GM19395 (cell line): ENCODE results near the gene UFSP2.

Experiments
- ATAC-seq: cut with Tn5 transposase; IDR thresholded peaks from one replicate; pipeline ENCODE4 v1.9.1; 2021; ENCODE audit warnings: mild to moderate bottlenecking, moderate library complexity; ENCODE audit not compliant: unreplicated experiment

UFSP2 gene, protein sequence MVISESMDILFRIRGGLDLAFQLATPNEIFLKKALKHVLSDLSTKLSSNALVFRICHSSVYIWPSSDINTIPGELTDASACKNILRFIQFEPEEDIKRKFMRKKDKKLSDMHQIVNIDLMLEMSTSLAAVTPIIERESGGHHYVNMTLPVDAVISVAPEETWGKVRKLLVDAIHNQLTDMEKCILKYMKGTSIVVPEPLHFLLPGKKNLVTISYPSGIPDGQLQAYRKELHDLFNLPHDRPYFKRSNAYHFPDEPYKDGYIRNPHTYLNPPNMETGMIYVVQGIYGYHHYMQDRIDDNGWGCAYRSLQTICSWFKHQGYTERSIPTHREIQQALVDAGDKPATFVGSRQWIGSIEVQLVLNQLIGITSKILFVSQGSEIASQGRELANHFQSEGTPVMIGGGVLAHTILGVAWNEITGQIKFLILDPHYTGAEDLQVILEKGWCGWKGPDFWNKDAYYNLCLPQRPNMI

DNA sequence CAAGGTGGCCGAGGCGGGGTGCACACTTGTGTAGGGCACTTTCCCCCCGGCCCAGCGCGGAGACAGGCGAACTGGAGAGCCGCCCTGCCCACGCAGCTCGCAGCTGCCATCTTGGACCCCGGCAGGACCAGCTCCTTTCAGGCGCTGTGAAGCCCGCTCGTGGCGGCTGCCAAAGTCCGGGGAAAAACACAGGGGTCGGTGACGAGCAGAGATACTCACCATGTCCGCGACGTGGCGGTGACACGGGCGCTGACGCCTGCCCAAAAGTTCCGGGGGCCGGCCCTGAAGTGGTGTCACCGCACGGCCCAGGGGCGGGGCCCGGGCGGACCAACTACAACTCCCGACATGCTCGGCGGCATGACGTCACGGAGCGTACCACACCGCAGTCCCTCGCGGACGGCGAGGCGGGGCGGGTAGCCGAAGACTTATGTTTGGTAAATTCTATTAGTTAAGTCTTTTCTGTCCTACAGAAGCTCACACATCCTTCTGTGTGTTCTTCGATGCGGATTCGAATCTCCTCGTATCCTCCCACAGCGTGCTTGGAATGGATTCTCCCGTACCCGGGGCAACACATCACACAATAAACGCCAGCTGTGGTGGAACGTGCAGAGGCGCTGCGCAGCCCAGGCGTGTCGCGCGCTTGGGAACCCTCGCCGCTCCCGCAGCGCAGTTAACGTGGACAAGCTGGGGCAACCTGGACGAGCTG is at the start of gene UFSP2:
UFSP2 (minus strand) TSS at position 318 of the 706 bp plus-strand sequence; CDS start at position 222, 96 bp downstream.
- ATAC-seq, result peak; percentile 95

DNA sequence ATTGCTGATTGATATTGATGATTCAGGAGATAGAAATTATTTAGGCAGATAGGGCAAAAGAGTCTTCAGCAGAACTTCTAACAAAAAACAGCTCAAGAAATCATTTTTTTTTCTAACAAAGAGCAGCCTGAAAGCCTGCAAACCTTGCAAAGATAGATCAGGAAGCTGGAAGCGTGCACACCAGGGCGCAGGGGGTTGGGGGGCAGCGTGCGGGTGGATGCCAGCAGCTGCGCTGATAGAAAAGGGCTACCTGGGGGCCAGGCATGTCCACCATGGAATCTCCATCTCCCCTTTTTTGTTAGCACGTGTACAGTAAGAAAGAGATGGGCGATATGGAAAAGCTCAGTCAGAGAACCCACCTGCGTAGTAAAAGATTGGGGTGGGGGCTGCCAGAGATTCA is 47.5 kb upstream of the UFSP2 start:
- no peak for ATAC-seq

- peak; percentile 6 for ATAC-seq
Measured at GRCh38 chr4:185472103-185472542, 46.4 kb upstream of the UFSP2 start.

DNA sequence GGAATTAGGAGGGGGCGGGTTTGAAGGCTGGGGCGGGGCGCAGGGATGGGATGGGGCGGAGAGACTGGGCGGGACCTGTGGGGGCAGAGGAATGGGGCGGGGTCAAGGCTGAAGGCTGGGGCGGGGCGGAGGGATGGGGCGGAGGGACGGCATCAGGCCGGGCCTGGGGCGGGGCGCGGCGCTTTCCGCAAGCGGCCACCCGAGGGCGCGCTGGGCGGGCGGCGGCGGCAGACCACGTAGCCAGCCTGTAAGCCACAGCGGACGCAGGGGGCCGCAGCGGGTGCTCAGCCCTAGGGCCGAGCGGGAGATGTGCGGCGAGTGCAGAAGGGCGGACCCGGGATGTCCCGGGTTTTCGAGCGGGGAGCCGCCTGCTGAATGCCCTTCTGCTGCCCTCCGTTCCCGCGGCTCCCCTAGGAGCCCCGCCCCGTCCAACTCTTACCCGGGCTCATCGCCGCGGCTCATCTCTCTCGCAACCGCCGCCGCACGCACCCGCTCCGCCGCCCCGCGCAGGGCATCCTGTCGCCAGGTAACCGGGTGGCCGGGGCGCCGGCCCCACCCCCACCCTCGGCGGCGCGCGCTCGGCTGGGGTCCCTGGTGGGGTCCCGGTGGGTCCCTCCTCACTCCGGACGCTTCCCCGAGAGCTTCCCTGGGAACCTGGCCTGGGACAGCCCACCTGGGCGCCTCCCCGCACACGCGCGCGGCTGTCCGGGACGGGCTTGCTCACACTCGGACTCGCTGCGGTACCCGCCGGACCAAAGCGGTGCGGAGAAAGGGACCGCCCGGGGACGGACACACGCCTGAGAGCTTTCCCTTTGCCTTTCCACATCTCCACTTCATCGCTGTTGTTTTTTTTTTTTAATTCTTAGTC is 45.7 kb upstream of the UFSP2 start, which contains the start of gene CCDC110:
CCDC110 (minus strand) TSS at position 499 of the 868 bp plus-strand sequence; CDS start at position 449, 50 bp downstream.
- peak; percentile 82 for ATAC-seq

DNA sequence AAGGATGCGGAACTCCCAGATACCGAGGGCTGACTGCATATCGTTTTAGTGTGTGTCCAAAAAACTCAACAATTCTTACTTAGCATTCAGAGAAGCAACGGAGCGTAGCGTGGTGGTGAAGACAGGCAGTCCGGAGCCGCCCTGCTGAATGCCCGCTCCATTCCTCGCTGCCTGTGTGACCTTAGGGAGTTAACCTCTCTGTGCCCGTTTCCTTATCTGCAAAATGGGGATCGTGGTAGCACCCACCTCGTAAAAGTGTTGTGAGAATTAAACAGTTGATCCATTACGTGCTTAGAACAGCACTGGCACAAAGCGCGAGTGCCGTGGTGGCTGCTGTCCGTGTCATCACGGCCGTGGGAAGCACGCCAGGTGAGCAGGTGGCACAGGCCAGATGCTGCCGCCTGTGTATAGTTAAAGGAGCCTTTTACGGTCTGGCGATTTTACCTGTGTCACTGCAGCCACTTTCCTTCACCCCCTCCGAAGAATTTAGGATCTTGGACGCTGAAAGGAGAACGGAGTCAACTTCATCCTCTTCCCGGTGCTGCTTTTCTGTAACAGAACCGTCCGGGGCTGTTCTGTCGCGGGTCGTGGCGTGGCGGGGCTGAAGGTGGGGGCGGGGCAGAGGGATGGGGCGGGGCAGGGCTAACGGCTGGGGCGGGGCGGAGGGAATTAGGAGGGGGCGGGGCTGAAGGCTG is 44.9 kb upstream of the UFSP2 start:
- ATAC-seq, result no peak

- ATAC-seq, result no peak
Measured at GRCh38 chr4:185469580-185470154, 43.9 kb upstream of the UFSP2 start.

- no peak for ATAC-seq
Measured at GRCh38 chr4:185468999-185469398, 43.2 kb upstream of the UFSP2 start.

DNA sequence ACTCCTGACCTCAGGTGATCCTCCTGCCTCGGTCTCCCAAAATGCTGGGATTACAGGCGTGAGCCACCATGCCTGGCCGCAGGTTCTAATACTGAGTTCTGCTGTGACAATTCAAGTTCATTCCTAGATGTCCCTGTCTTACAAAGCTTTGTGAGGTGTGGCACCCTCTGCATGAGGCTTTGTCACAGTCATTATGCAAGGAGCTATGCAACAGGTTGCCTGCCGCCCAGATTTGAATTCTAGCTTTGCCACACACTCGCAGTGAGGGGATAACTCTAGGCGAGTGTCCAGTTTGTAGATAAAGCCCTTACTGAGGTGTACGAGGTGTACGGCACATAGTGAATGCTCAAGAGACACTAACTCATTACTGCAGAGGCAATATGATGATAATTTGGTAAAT is 42.2 kb upstream of the UFSP2 start:
- ATAC-seq, result no peak

DNA sequence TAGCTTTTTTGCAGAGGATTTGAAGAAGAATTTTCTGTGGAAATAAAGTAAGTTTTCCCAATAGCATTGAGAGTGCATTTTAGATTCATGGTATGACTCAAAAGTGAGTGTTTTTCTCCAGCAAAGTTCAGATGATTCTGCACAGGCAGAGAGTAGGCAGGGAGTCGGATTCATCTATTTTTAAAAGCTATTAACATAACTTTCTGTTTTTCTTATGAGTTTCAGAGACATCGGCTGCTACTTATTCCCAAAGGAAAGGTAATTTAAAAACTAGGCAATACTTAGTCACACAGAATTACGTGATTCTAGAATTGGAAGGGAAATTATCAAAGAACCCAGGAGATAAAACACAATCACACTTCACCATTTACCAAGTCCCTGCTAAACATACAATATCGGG is 41.3 kb upstream of the UFSP2 start:
- ATAC-seq, result no peak

GRCh38 chr4:185465707-185466106 is 39.9 kb upstream of the UFSP2 start:
- no peak for ATAC-seq

DNA sequence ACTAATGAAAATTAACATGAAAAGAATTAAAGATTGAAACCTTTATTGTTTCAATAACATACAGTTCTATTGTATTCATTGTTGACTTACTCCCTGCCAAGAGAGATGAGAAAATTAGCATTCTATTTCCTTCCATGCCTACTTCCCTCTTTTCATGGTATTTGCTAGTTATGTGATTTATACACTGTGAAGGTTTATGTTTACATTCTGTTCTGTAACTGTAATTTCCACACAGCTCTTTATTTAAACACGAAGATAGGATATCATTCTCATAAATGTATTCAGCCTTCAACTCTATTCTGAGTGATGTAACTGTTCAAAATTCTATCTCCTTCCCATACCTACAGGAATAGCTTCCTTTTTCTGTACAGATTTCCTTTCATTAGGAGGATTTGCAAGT is 39.1 kb upstream of the UFSP2 start:
- no peak for ATAC-seq

DNA sequence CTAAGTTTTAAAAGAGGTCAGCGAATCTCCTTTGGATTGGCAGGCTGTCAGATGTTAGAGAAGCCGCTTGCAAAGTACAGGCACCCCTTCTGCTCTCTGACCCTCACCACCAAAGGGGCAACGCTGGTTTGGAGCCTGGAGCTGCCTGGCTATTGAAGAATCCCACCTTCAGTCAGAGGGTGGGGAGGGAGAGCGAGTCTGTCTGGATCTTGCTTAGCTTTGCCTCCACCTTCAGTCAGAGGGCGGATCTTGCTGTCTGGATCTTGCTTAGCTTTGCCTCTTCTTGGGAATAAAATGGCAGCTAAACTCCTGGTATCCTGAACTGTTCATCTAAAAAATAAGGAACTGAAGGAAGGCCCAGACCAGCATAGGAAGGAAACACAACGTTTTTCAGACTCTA is 38.4 kb upstream of the UFSP2 start:
- ATAC-seq, result no peak

DNA sequence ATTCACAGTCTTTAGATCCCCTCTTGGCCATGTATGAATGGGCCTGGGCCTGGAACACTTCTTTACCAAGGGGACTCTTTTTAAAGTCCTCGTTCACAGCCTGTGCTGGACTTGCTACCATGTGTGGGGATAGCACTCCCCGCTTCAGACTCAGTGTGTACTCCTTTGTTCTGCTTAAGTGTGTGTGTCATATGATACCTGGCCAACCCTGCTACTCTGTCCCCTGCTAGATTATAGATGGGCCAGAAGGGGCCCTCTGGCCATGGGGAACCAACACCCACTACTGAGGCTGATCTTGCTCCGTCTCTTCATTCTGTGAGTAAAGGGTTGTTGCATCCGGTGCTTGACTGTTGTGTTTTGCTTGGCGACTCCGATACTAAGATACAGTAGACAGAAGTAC is 37.8 kb upstream of the UFSP2 start:
- ATAC-seq, result no peak

- ATAC-seq, result no peak
Measured at GRCh38 chr4:185461565-185461964, 35.8 kb upstream of the UFSP2 start.

GRCh38 chr4:185457136-185457535 is 31.4 kb upstream of the UFSP2 start:
- ATAC-seq, result no peak

DNA sequence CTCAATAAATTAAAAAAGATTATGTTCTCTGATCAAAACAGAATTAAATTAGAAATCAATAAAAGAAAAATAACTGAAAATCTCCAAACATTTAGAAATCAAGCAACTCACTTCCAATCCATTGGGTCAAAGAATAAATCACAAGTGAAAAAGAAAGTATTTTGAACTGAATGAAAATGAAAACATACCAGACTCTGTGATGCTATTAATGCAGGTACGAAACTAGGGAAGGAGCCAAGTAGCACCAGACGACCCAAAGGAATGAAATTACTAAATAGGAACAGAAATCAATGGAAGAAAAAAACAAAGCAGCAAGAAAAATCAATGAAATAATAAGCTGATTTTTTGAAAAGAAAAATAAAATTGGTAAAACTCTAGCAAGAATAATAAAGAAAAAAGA is 30.4 kb upstream of the UFSP2 start:
- no peak for ATAC-seq

DNA sequence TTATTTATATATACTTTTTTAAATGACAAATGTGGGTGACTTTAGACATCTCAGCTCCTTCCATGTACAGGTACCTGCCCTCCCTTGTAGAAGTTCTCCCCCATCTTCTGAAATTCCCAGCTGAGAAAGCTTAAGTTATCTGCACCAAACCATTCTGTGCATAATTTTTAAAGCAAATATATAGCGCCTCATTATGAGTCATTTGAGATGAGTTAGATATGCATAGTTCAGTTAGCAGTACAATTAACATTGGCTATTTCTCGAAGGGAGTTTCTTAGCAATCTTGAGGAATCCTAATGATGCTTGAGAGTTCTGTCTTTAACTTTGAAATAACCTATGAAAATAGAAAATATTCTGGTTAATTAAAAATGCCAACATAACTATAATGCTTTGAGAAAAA is 19.4 kb upstream of the UFSP2 start:
- no peak for ATAC-seq

DNA sequence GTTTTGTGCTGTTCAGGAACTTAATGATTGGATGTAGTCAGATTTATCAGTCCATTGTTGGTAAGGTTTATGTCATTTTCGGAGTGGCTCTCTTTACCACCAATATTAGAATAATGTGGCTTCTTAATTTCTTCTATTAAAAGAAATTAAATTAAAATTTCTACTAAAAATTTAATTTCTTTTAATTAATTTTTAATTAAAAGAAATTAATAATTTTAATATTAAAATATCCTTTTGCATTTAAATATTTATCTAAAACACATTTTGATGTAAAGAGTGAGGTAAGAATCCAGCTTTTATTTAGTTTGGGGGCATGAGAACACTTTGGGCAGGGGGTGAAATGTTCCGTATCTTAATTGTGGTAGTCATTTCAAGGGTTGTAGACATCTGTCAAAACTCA is 15.7 kb upstream of the UFSP2 start:
- ATAC-seq, result no peak

GRCh38 chr4:185437809-185438208 is 12.0 kb upstream of the UFSP2 start:
- peak; percentile 68 for ATAC-seq

DNA sequence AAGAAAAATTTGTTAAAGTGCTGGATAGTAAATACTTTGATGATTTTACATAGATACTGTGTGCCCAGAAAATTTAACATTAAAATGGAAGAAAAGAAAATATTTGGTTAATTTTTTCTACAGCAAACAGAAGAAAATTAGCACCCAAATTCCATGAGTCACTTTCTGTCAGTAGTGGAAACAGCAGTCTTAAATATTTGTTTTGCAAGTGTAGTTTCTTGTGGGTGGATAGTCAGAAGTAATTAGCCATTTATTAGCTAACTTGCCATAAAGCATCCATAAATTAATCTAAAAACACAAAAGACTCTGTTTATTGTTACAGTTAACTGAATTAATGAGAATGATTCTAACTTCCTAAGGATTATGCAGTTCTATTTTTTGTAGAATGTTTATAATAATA is 9.7 kb upstream of the UFSP2 start:
- no peak for ATAC-seq
